Calu3 (cell line): ENCODE data around the gene SH2D4B. TPM values are rescaled to one million over a fixed set of nuclear protein-coding genes. Genes with fewer than 3 reads are reported as not detected.

Experiments used
- BruUV-seq: library from RNA; stranded (reverse); fragments of 400-500 nt; replicated peaks from 2 replicates; lab custom pipeline; 2021; lab: Mats Ljungman, UMichigan
- CTCF ChIA-PET: fragments of 300-600 bp; sonication (Branson Sonifier 250); formaldehyde crosslinking; loops from one replicate; lab custom pipeline; 2022; ENCODE audit warnings: antibody characterized with exemption; lab: Charles Lee
- DNase-seq: peaks from one replicate; pipeline ENCODE4 v3.0.0; 2022
- H3K27ac Mint-ChIP-seq: one replicate; pipeline ENCODE4 v1.8.0; 2022; ENCODE audit warnings: mixed read lengths; ENCODE audit not compliant: unreplicated experiment
- H3K27me3 Mint-ChIP-seq: one replicate; pipeline ENCODE4 v1.8.0; 2022; ENCODE audit warnings: mixed read lengths; ENCODE audit not compliant: unreplicated experiment
- H3K36me3 Mint-ChIP-seq: one replicate; pipeline ENCODE4 v1.8.0; 2022; ENCODE audit warnings: mild to moderate bottlenecking, moderate library complexity, mixed read lengths; ENCODE audit not compliant: insufficient read depth, unreplicated experiment
- H3K4me1 Mint-ChIP-seq: one replicate; pipeline ENCODE4 v1.8.0; 2022; ENCODE audit warnings: mild to moderate bottlenecking, low read depth, mixed read lengths; ENCODE audit not compliant: unreplicated experiment
- H3K4me3 Mint-ChIP-seq: one replicate; pipeline ENCODE4 v1.8.0; 2022; ENCODE audit warnings: mild to moderate bottlenecking, low read depth, moderate library complexity, mixed read lengths; ENCODE audit not compliant: unreplicated experiment
- H3K9me3 Mint-ChIP-seq: one replicate; pipeline ENCODE4 v1.8.0; 2022; ENCODE audit warnings: low read depth, mixed read lengths; ENCODE audit not compliant: unreplicated experiment
- intact Hi-C: fragments of 100-400 bp; cut with micrococcal nuclease; formaldehyde crosslinking; loops from one replicate; pipeline ENCODE4 v1.10.0; 2022; ENCODE audit not compliant: unreplicated experiment
- total RNA-seq: library from RNA; stranded (reverse); gene quantifications from 2 replicates; pipeline ENCODE4 v1.2.3, GENCODE V29; 2022
- TF ChIP-seq, protein P1 (sequence below): fragments of 200-600 bp; IDR thresholded peaks from one replicate; pipeline ENCODE4 v1.8.0; 2022; ENCODE audit warnings: antibody characterized with exemption; ENCODE audit not compliant: unreplicated experiment

SH2D4B gene
- total RNA-seq, 1 experiment from 2014 or later, result not detected

DNA sequence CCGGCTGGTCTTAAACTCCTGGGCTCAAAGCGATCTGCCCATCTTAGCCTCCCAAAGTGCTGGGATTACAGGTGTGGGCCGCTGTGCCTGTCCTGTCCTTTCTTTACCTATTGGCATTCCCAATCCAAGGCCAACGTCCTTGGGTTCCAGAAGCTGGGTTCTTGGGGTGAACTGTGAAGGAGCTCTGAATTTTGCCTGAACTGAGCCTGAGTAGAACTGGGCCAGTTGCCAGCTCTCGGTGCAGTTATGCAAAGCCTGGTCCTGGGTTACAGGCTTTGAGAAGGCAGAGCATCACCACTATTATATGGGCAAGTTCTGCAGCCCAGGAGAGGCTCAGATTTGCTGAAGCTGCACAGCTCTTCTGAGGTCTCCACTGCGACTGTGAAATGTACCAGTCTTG, 24.6 kb upstream of the SH2D4B start:
- Mint-ChIP-seq H3K4me1 (peaks cover 45% of the 10 kb centered on the region), H3K27me3 (no peaks in the 10 kb centered on the region), H3K27ac (no peak overlapping the region), H3K9me3 (no peaks in the 10 kb centered on the region), H3K4me3 (no peak overlapping the region), H3K36me3 (peaks cover 62% of the 10 kb centered on the region)
- intact Hi-C loops, result no loop called here
- no peak for DNase-seq
- no TSS peak for BruUV-seq
- CTCF ChIA-PET, result no interaction called here
- TF ChIP-seq, protein P1, sequence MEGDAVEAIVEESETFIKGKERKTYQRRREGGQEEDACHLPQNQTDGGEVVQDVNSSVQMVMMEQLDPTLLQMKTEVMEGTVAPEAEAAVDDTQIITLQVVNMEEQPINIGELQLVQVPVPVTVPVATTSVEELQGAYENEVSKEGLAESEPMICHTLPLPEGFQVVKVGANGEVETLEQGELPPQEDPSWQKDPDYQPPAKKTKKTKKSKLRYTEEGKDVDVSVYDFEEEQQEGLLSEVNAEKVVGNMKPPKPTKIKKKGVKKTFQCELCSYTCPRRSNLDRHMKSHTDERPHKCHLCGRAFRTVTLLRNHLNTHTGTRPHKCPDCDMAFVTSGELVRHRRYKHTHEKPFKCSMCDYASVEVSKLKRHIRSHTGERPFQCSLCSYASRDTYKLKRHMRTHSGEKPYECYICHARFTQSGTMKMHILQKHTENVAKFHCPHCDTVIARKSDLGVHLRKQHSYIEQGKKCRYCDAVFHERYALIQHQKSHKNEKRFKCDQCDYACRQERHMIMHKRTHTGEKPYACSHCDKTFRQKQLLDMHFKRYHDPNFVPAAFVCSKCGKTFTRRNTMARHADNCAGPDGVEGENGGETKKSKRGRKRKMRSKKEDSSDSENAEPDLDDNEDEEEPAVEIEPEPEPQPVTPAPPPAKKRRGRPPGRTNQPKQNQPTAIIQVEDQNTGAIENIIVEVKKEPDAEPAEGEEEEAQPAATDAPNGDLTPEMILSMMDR, result no peak

GRCh38 chr10:80515511-80515910, 22.2 kb upstream of the SH2D4B start:
- no peak for DNase-seq
- H3K9me3 Mint-ChIP-seq, result no peaks in the 10 kb centered on the region
- peaks cover 21% of the 10 kb centered on the region for H3K4me1 Mint-ChIP-seq
- H3K27ac Mint-ChIP-seq, result no peak overlapping the region
- H3K4me3 Mint-ChIP-seq, result no peak overlapping the region
- CTCF ChIA-PET, result no interaction called here
- no peaks in the 10 kb centered on the region for H3K27me3 Mint-ChIP-seq
- TF ChIP-seq, protein P1, result no peak
- peaks cover 68% of the 10 kb centered on the region for H3K36me3 Mint-ChIP-seq
- BruUV-seq, result no TSS peak
- intact Hi-C loops, result no loop called here

- intact Hi-C loops, result no loop called here
- peaks cover 68% of the 10 kb centered on the region for H3K36me3 Mint-ChIP-seq
- CTCF ChIA-PET, result no interaction called here
- BruUV-seq, result no TSS peak
- TF ChIP-seq, protein P1, result no peak
- H3K4me1 Mint-ChIP-seq, result peaks cover 18% of the 10 kb centered on the region
- DNase-seq, result no peak
- no peaks in the 10 kb centered on the region for H3K27me3 Mint-ChIP-seq
- H3K9me3 Mint-ChIP-seq, result no peaks in the 10 kb centered on the region
- no peak overlapping the region for H3K27ac Mint-ChIP-seq
- H3K4me3 Mint-ChIP-seq, result no peak overlapping the region
Measured at GRCh38 chr10:80515941-80516340, 21.8 kb upstream of the SH2D4B start.

- peaks cover 71% of the 10 kb centered on the region for H3K36me3 Mint-ChIP-seq
- no TSS peak for BruUV-seq
- H3K4me1 Mint-ChIP-seq, result peaks cover 11% of the 10 kb centered on the region
- TF ChIP-seq, protein P1, result no peak
- no peak for DNase-seq
- H3K27me3 Mint-ChIP-seq, result no peaks in the 10 kb centered on the region
- H3K4me3 Mint-ChIP-seq, result no peak overlapping the region
- H3K27ac Mint-ChIP-seq, result peak overlapping the region; percentile 43
- CTCF ChIA-PET, result no interaction called here
- H3K9me3 Mint-ChIP-seq, result no peaks in the 10 kb centered on the region
- intact Hi-C loops, result no loop called here
Measured at GRCh38 chr10:80516506-80517075, 21.1 kb upstream of the SH2D4B start.
